ENCODE data around the gene LHX1. TPM values are rescaled to one million over a fixed set of nuclear protein-coding genes. Genes with fewer than 3 reads are reported as not detected.

Gene LHX1
- total and polyA plus RNA-seq, 10 donors = not detected

DNA sequence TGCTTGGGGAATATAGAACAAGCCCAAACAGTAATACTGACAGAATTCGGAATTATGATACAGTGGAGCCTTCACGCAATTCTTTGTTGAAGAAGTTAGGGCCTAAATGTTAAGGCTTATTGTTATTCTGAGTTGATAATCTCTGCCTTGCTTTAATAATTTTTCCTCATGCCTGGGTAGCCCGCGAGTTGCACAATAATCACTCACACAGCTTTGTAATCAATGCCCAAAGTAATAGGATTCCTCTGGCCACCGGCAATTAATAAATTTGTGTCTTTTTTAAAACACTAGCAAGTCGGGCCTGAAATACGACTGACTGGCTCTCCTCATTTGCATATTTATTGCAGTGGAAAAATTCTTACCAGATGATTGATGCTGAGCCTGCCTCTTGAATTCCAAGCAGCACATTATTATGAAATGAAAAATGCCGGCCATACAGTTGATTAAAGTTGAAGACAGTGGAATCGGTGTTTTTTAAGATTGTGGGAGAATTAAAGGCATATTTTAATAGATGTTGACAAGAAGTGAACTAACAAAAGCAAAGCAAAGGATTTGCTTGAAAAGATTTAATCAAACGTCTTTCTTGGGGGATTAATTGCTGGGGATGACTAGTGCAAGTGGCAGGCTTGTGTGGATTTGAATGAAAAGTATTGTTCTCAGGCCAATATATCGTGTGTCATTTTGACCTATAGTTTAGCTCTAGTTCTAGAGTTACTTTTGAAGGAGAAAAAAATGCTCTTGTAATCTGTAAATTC lies 41.7 kb downstream of the LHX1 start:
- no peaks in the 10 kb centered on the region for H3K9me3 ChIP-seq
- TF ChIP-seq POLR2A (IDR thresholded peaks at IDR 0.05) (no peak), POLR2AphosphoS5 (IDR thresholded peaks at IDR 0.05) (no peak)
- TF ChIP-seq, protein P1, sequence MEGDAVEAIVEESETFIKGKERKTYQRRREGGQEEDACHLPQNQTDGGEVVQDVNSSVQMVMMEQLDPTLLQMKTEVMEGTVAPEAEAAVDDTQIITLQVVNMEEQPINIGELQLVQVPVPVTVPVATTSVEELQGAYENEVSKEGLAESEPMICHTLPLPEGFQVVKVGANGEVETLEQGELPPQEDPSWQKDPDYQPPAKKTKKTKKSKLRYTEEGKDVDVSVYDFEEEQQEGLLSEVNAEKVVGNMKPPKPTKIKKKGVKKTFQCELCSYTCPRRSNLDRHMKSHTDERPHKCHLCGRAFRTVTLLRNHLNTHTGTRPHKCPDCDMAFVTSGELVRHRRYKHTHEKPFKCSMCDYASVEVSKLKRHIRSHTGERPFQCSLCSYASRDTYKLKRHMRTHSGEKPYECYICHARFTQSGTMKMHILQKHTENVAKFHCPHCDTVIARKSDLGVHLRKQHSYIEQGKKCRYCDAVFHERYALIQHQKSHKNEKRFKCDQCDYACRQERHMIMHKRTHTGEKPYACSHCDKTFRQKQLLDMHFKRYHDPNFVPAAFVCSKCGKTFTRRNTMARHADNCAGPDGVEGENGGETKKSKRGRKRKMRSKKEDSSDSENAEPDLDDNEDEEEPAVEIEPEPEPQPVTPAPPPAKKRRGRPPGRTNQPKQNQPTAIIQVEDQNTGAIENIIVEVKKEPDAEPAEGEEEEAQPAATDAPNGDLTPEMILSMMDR (IDR thresholded peaks at IDR 0.05 in 8 of 11, conservative IDR thresholded peaks at IDR 0.05 in 3 of 11) = no peak
- no peak overlapping the region for H3K27ac ChIP-seq
- WGBS, 5 donors = 81 to 89% (median 81%) methylated on average over 11 of the region's 11 CpGs
- H3K27me3 ChIP-seq (replicated peaks in 1 of 7) = no peaks in the 10 kb centered on the region
- no peak for DNase-seq
- H3K36me3 ChIP-seq = peaks cover 0 to 23% (median 2%) of the 10 kb centered on the region in 6 donors
- H3K4me1 ChIP-seq = peaks cover 0 to 40% (median 6%) of the 10 kb centered on the region in 6 donors
- intact Hi-C loops (cut with DNase I; ENCODE audit: low total_unique reads) = no loop called here
- H3K4me3 ChIP-seq = no peak overlapping the region

DNA sequence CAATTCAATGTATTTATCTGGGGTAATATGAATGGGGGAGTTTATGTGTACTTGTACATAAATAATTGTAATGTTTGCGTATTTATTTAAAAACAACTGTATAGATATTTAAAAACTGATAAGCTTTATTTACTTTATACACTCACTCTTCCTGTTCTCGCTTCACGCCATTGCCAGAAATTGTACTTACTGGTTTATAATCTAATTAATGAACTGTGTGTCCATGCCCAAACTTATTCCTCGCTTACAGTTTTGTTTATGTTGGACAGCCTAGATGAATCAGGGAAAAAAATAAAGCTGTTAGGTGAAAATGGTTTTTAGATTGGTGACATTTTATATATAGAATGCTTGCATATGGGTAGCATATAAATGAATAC lies 42.3 kb downstream of the LHX1 start:
- H3K27ac ChIP-seq = no peak overlapping the region
- TF ChIP-seq POLR2AphosphoS5 (IDR thresholded peaks at IDR 0.05) = no peak
- TF ChIP-seq, protein P1 (IDR thresholded peaks at IDR 0.05 in 8 of 11, conservative IDR thresholded peaks at IDR 0.05 in 3 of 11) = no peak
- no peak for TF ChIP-seq POLR2A (IDR thresholded peaks at IDR 0.05)
- H3K36me3 ChIP-seq = peaks cover 0 to 27% (median 2%) of the 10 kb centered on the region in 6 donors
- H3K9me3 ChIP-seq = no peaks in the 10 kb centered on the region
- H3K27me3 ChIP-seq (replicated peaks in 1 of 7) = no peaks in the 10 kb centered on the region
- peaks cover 0 to 40% (median 6%) of the 10 kb centered on the region in 6 donors for H3K4me1 ChIP-seq
- no peak for DNase-seq
- H3K4me3 ChIP-seq = no peak overlapping the region
- intact Hi-C loops (cut with DNase I; ENCODE audit: low total_unique reads) = no loop called here
- 87 to 97% (median 96%) methylated on average over 4 of the region's 4 CpGs for WGBS, 5 donors

- intact Hi-C loops (cut with DNase I; ENCODE audit: low total_unique reads) = no loop called here
- TF ChIP-seq POLR2AphosphoS5 (IDR thresholded peaks at IDR 0.05) (no peak), POLR2A (IDR thresholded peaks at IDR 0.05) (no peak)
- TF ChIP-seq, protein P1 (IDR thresholded peaks at IDR 0.05 in 8 of 11, conservative IDR thresholded peaks at IDR 0.05 in 3 of 11) = no peak
- Histone ChIP-seq H3K36me3 (peaks cover 0 to 33% (median 2%) of the 10 kb centered on the region in 6 donors), H3K4me3 (no peak overlapping the region), H3K27me3 (replicated peaks in 1 of 7) (no peaks in the 10 kb centered on the region), H3K27ac (no peak overlapping the region), H3K4me1 (peaks cover 0 to 40% (median 6%) of the 10 kb centered on the region in 6 donors), H3K9me3 (no peaks in the 10 kb centered on the region)
- DNase-seq = no peak
- WGBS, 5 donors = 59 to 79% (median 66%) methylated on average over 2 of the region's 2 CpGs
Measured at GRCh38 chr17:36980280-36980761, 43.0 kb downstream of the LHX1 start.

- H3K9me3 ChIP-seq = no peaks in the 10 kb centered on the region
- peaks cover 0 to 62% (median 24%) of the 10 kb centered on the region in 6 donors for H3K36me3 ChIP-seq
- peaks cover 0 to 25% (median 4%) of the 10 kb centered on the region in 6 donors for H3K4me1 ChIP-seq
- no peak overlapping the region for H3K27ac ChIP-seq
- H3K4me3 ChIP-seq = no peak overlapping the region
- no peak for DNase-seq
- intact Hi-C loops (cut with DNase I; ENCODE audit: low total_unique reads) = no loop called here
- H3K27me3 ChIP-seq (replicated peaks in 1 of 7) = no peaks in the 10 kb centered on the region
- TF ChIP-seq POLR2A (IDR thresholded peaks at IDR 0.05) (no peak), POLR2AphosphoS5 (IDR thresholded peaks at IDR 0.05) (no peak)
- TF ChIP-seq, protein P1 (IDR thresholded peaks at IDR 0.05 in 8 of 11, conservative IDR thresholded peaks at IDR 0.05 in 3 of 11) = no peak
Measured at GRCh38 chr17:36983618-36984017, 46.3 kb downstream of the LHX1 start.
